Mucosa of descending colon (tissue), 3 donors: Measurements from ENCODE around the gene GFPT1. TPM values are rescaled to one million over a fixed set of nuclear protein-coding genes. Genes with fewer than 3 reads are reported as not detected.

Experiments
- ATAC-seq: fragments of 200-7000 bp; cut with Tn5 transposase; one replicate; pipeline ENCODE4 v1.9.1; 2020; ENCODE audit warnings: mild to moderate bottlenecking, moderate library complexity
- DNase-seq, 3 donors: peaks; one replicate each; pipeline ENCODE4 v3.0.0-alpha.2; 2020
- H3K36me3 ChIP-seq: fragments of 200-600 bp; one replicate; pipeline ENCODE4 v1.8.0; 2021; ENCODE audit warnings: low read depth, mild to moderate bottlenecking
- H3K4me1 ChIP-seq: fragments of 200-600 bp; one replicate; pipeline ENCODE4 v1.8.0; 2021; ENCODE audit warnings: low read depth, mild to moderate bottlenecking
- H3K4me3 ChIP-seq: fragments of 200-600 bp; one replicate; pipeline ENCODE4 v1.8.0; 2021; ENCODE audit warnings: mild to moderate bottlenecking
- H3K9me3 ChIP-seq: fragments of 200-600 bp; one replicate; pipeline ENCODE4 v1.8.0; 2021; ENCODE audit warnings: mild to moderate bottlenecking
- CTCF ChIP-seq: fragments of 200-600 bp; IDR thresholded peaks from one replicate; pipeline ENCODE4 v1.8.0; 2022; ENCODE audit warnings: antibody characterized with exemption, mild to moderate bottlenecking
- intact Hi-C, 2 donors: fragments of 100-400 bp; cut with DNase I in 1 of 2; cut with micrococcal nuclease in 1 of 2; formaldehyde crosslinking; loops; one replicate each; pipeline versions ENCODE4 v1.11.0 to v1.11.1; 2022; cut with DNase I, micrococcal nuclease
- total RNA-seq, 3 donors: library from RNA; stranded (reverse); fragmentation: NEBNext Ultra II Directional in 2 of 3; extraction: Animal tissue kit (Norgen Biotek cat#: 25700) in 2 of 3; gene quantifications; one replicate each; pipeline versions ENCODE4 v1.2.1 to v1.2.4, GENCODE V29; 2021 to 2023
- donor health status: DM: no; HTN: no; CAD: no; lungs with moderate emphysema.
- donor health status: DM: no; HTN: no; CAD: no.
- donor health status: DM: no; HTN: yes; CAD: no.

Gene GFPT1
- total RNA-seq, 3 donors from 2014 or later = 79.3 to 196 (median 180) TPM

GRCh38 chr2:69271831-69272257 lies 115.2 kb downstream of the GFPT1 start:
- intact Hi-C loops = no loop called here
- DNase-seq (no peak), ATAC-seq (no peak)
- Histone ChIP-seq H3K36me3 (no peaks in the 10 kb centered on the region), H3K4me3 (no peak overlapping the region), H3K4me1 (no peaks in the 10 kb centered on the region), H3K9me3 (no peaks in the 10 kb centered on the region)
- no peak for TF ChIP-seq CTCF

Other genes with a start within 250 kb of the GFPT1 start
- gene NFU1, start 50.2 kb upstream of the GFPT1 start, total RNA-seq = 10 to 100 TPM; 38.9 to 60.6 (median 47.2) TPM